ENCODE data around the gene PTPN7. TPM values are rescaled to one million over a fixed set of nuclear protein-coding genes. Genes with fewer than 3 reads are reported as not detected.

The PTPN7 gene
- total RNA-seq, 1 donor from 2014 or later, result 1.3 TPM

GRCh38 chr1:202127836-202128622 lies 32.4 kb downstream of the PTPN7 start:
- Mint-ChIP-seq H3K4me3 (ENCODE audit: unreplicated experiment) (no peak overlapping the region), H3K4me1 (ENCODE audit: unreplicated experiment) (peaks cover 15% of the 10 kb centered on the region), H3K27me3 (ENCODE audit: unreplicated experiment) (peaks cover 7% of the 10 kb centered on the region), H3K36me3 (ENCODE audit: low read depth, unreplicated experiment) (peaks cover 6% of the 10 kb centered on the region), H3K27ac (ENCODE audit: unreplicated experiment) (no peak overlapping the region), H3K9me3 (ENCODE audit: unreplicated experiment) (no peaks in the 10 kb centered on the region)
- no peak for DNase-seq (ENCODE audit: low spot score)
- no peak for TF ChIP-seq CTCF (IDR thresholded peaks at IDR 0.05; ENCODE audit: unreplicated experiment)

GRCh38 chr1:202127061-202127460 lies 33.3 kb downstream of the PTPN7 start:
- Mint-ChIP-seq H3K4me3 (ENCODE audit: unreplicated experiment) (no peak overlapping the region), H3K27me3 (ENCODE audit: unreplicated experiment) (peaks cover 7% of the 10 kb centered on the region), H3K4me1 (ENCODE audit: unreplicated experiment) (peaks cover 15% of the 10 kb centered on the region), H3K9me3 (ENCODE audit: unreplicated experiment) (no peaks in the 10 kb centered on the region), H3K36me3 (ENCODE audit: low read depth, unreplicated experiment) (no peaks in the 10 kb centered on the region), H3K27ac (ENCODE audit: unreplicated experiment) (no peak overlapping the region)
- no peak for DNase-seq (ENCODE audit: low spot score)
- no peak for TF ChIP-seq CTCF (IDR thresholded peaks at IDR 0.05; ENCODE audit: unreplicated experiment)

GRCh38 chr1:202126426-202126825 lies 34.0 kb downstream of the PTPN7 start:
- Mint-ChIP-seq H3K4me1 (ENCODE audit: unreplicated experiment) (peaks cover 15% of the 10 kb centered on the region), H3K9me3 (ENCODE audit: unreplicated experiment) (no peaks in the 10 kb centered on the region), H3K27me3 (ENCODE audit: unreplicated experiment) (peaks cover 10% of the 10 kb centered on the region), H3K27ac (ENCODE audit: unreplicated experiment) (no peak overlapping the region), H3K4me3 (ENCODE audit: unreplicated experiment) (no peak overlapping the region), H3K36me3 (ENCODE audit: low read depth, unreplicated experiment) (no peaks in the 10 kb centered on the region)
- no peak for TF ChIP-seq CTCF (IDR thresholded peaks at IDR 0.05; ENCODE audit: unreplicated experiment)
- DNase-seq (ENCODE audit: low spot score), result no peak

- DNase-seq (ENCODE audit: low spot score), result no peak
- Mint-ChIP-seq H3K27me3 (ENCODE audit: unreplicated experiment) (peaks cover 10% of the 10 kb centered on the region), H3K4me1 (ENCODE audit: unreplicated experiment) (peaks cover 15% of the 10 kb centered on the region), H3K27ac (ENCODE audit: unreplicated experiment) (no peak overlapping the region), H3K4me3 (ENCODE audit: unreplicated experiment) (no peak overlapping the region), H3K36me3 (ENCODE audit: low read depth, unreplicated experiment) (no peaks in the 10 kb centered on the region), H3K9me3 (ENCODE audit: unreplicated experiment) (no peaks in the 10 kb centered on the region)
- TF ChIP-seq CTCF (IDR thresholded peaks at IDR 0.05; ENCODE audit: unreplicated experiment), result no peak
Measured at GRCh38 chr1:202125611-202126010, 34.8 kb downstream of the PTPN7 start.

- DNase-seq (ENCODE audit: low spot score), result no peak
- no peak for TF ChIP-seq CTCF (IDR thresholded peaks at IDR 0.05; ENCODE audit: unreplicated experiment)
- H3K4me3 Mint-ChIP-seq (ENCODE audit: unreplicated experiment), result no peak overlapping the region
- no peaks in the 10 kb centered on the region for H3K9me3 Mint-ChIP-seq (ENCODE audit: unreplicated experiment)
- no peak overlapping the region for H3K27ac Mint-ChIP-seq (ENCODE audit: unreplicated experiment)
- H3K27me3 Mint-ChIP-seq (ENCODE audit: unreplicated experiment), result peaks cover 10% of the 10 kb centered on the region
- no peaks in the 10 kb centered on the region for H3K36me3 Mint-ChIP-seq (ENCODE audit: low read depth, unreplicated experiment)
- peaks cover 15% of the 10 kb centered on the region for H3K4me1 Mint-ChIP-seq (ENCODE audit: unreplicated experiment)
Measured at GRCh38 chr1:202124142-202124541, 36.3 kb downstream of the PTPN7 start.
